ENCODE results near the gene CCR3.

The CCR3 gene

GRCh38 chr3:46277476-46277875 is 35.2 kb downstream of the CCR3 start:
- no peak for DNase-seq

GRCh38 chr3:46278816-46279672 is 36.8 kb downstream of the CCR3 start:
- no peak for DNase-seq

GRCh38 chr3:46280105-46280797 is 38.0 kb downstream of the CCR3 start:
- DNase-seq, result no peak

GRCh38 chr3:46281551-46281950 is 39.3 kb downstream of the CCR3 start:
- DNase-seq, result no peak

- DNase-seq, result no peak
Measured at GRCh38 chr3:46282041-46282440, 39.8 kb downstream of the CCR3 start.

GRCh38 chr3:46282696-46283095 is 40.4 kb downstream of the CCR3 start:
- DNase-seq, result no peak

- no peak for DNase-seq
Measured at GRCh38 chr3:46283881-46284450, 41.7 kb downstream of the CCR3 start.

GRCh38 chr3:46284981-46285683 is 42.9 kb downstream of the CCR3 start:
- no peak for DNase-seq

- DNase-seq, result no peak
Measured at GRCh38 chr3:46285931-46286619, 43.8 kb downstream of the CCR3 start.

- DNase-seq, result no peak
Measured at GRCh38 chr3:46286947-46287565, 44.8 kb downstream of the CCR3 start.

- no peak for DNase-seq
Measured at GRCh38 chr3:46289551-46289950, 47.3 kb downstream of the CCR3 start.

GRCh38 chr3:46289966-46290365 is 47.7 kb downstream of the CCR3 start:
- no peak for DNase-seq

GRCh38 chr3:46291046-46291445 is 48.8 kb downstream of the CCR3 start:
- no peak for DNase-seq

- DNase-seq, result no peak
Measured at GRCh38 chr3:46293035-46293724, 50.9 kb downstream of the CCR3 start.

- DNase-seq, result no peak
Measured at GRCh38 chr3:46293991-46294833, 52.0 kb downstream of the CCR3 start.

GRCh38 chr3:46296826-46297225 is 54.6 kb downstream of the CCR3 start:
- DNase-seq, result no peak

- no peak for DNase-seq
Measured at GRCh38 chr3:46297658-46298423, 55.6 kb downstream of the CCR3 start.

- no peak for DNase-seq
Measured at GRCh38 chr3:46298871-46299607, 56.8 kb downstream of the CCR3 start.

Measured in DMS53 (cell line).